HEK293 (cell line): Measurements from ENCODE around the gene CDH22.

Experiments
- CTCF ChIA-PET: fragments of 350-600 bp; formaldehyde crosslinking; extraction: SDS; loops from one replicate; lab custom pipeline; 2021; ENCODE audit warnings: antibody characterized with exemption; lab: Yijun Ruan, JAX
- POLR2A ChIA-PET: fragments of 300-600 bp; formaldehyde crosslinking; extraction: SDS; loops from one replicate; lab custom pipeline; 2020; ENCODE audit warnings: antibody characterized with exemption, inconsistent platforms; lab: Yijun Ruan, JAX
- H3K27ac ChIP-seq: fragments of 200-500 bp; sonication (Bioruptor generic); 2 replicates; pipeline ENCODE4 v1.5.1; 2014; ENCODE audit warnings: low read depth, low read length, control low read depth, inconsistent platforms; ENCODE audit errors: extremely low read depth
- H3K36me3 ChIP-seq, 2 experiments: fragments of 200-500 bp in 1 of 2; sonication (Bioruptor generic) in 1 of 2; 1 replicate in 1 of 2; 2 replicates in 1 of 2; pipeline ENCODE4 v1.5.1; 2014 to 2017; ENCODE audit warnings: inconsistent platforms in 2 of 2, low read length in 2 of 2; ENCODE audit not compliant: control insufficient read depth in 2 of 2, insufficient read depth in 1 of 2
- H3K4me1 ChIP-seq: fragments of 200-500 bp; sonication (Bioruptor generic); 2 replicates; pipeline ENCODE4 v1.5.1; 2014; ENCODE audit warnings: mild to moderate bottlenecking, low read length, inconsistent platforms; ENCODE audit not compliant: control insufficient read depth, insufficient read depth
- H3K4me3 ChIP-seq: 2 replicates; pipeline ENCODE4 v1.5.1; 2011; ENCODE audit warnings: low read depth, mild to moderate bottlenecking, control low read depth, low read length, moderate library complexity
- H3K9me3 ChIP-seq: fragments of 200-500 bp; sonication (Bioruptor generic); 2 replicates; pipeline ENCODE4 v1.5.1; 2014; ENCODE audit warnings: low read depth, low read length, inconsistent platforms; ENCODE audit not compliant: control insufficient read depth, insufficient read depth
- KLF7 ChIP-seq: fragments of 450-650 bp; formaldehyde crosslinking; IDR thresholded peaks from 2 replicates; pipeline ENCODE4 v1.5.1; 2016; ENCODE audit warnings: missing biosample characterization, missing genetic modification characterization, borderline replicate concordance
- OSR2 ChIP-seq: fragments of 450-650 bp; formaldehyde crosslinking; IDR thresholded peaks from 2 replicates; pipeline ENCODE4 v1.5.1; 2016; ENCODE audit warnings: missing biosample characterization, missing genetic modification characterization
- PRDM1 ChIP-seq: fragments of 450-650 bp; formaldehyde crosslinking; IDR thresholded peaks from 2 replicates; pipeline ENCODE4; 2016; ENCODE audit warnings: missing biosample characterization, missing genetic modification characterization
- TCF7L2 ChIP-seq: IDR thresholded peaks from 2 replicates; pipeline ENCODE4 v1.6.1; 2011; ENCODE audit warnings: low read depth, mild to moderate bottlenecking, inconsistent platforms, low read length, moderate library complexity, borderline replicate concordance
- ZBTB20 ChIP-seq: fragments of 450-650 bp; formaldehyde crosslinking; IDR thresholded peaks from 2 replicates; pipeline ENCODE4 v1.5.1; 2016; ENCODE audit warnings: missing biosample characterization, missing genetic modification characterization
- ZFHX2 ChIP-seq: fragments of 450-650 bp; formaldehyde crosslinking; conservative IDR thresholded peaks from 2 replicates; pipeline ENCODE4 v1.5.1; 2016; ENCODE audit warnings: missing biosample characterization, missing genetic modification characterization
- ZNF202 ChIP-seq: fragments of 450-650 bp; formaldehyde crosslinking; IDR thresholded peaks from 2 replicates; pipeline ENCODE4 v1.5.1; 2016; ENCODE audit warnings: missing biosample characterization, missing genetic modification characterization, borderline replicate concordance
- ZNF24 ChIP-seq: fragments of 450-650 bp; formaldehyde crosslinking; IDR thresholded peaks from 2 replicates; pipeline ENCODE4 v1.5.1; 2016; ENCODE audit warnings: missing biosample characterization, missing genetic modification characterization
- ZNF266 ChIP-seq: fragments of 450-650 bp; formaldehyde crosslinking; IDR thresholded peaks from 2 replicates; pipeline ENCODE4 v1.5.1; 2016; ENCODE audit warnings: missing biosample characterization, missing genetic modification characterization, low read depth
- ZNF324 ChIP-seq: fragments of 450-650 bp; formaldehyde crosslinking; IDR thresholded peaks from 2 replicates; pipeline ENCODE4 v1.5.1; 2016; ENCODE audit warnings: missing biosample characterization, missing genetic modification characterization
- ZNF335 ChIP-seq: fragments of 450-650 bp; formaldehyde crosslinking; conservative IDR thresholded peaks from 2 replicates; pipeline ENCODE4 v1.5.1; 2016; ENCODE audit warnings: missing biosample characterization, missing genetic modification characterization
- ZNF366 ChIP-seq: fragments of 450-650 bp; formaldehyde crosslinking; conservative IDR thresholded peaks from 2 replicates; pipeline ENCODE4 v1.5.1; 2016; ENCODE audit warnings: missing biosample characterization, missing genetic modification characterization
- ZNF391 ChIP-seq: fragments of 450-650 bp; formaldehyde crosslinking; IDR thresholded peaks from 2 replicates; pipeline ENCODE4 v1.5.1; 2016; ENCODE audit warnings: low read depth, missing biosample characterization, missing genetic modification characterization, borderline replicate concordance
- ZNF394 ChIP-seq: fragments of 450-650 bp; formaldehyde crosslinking; IDR thresholded peaks from 2 replicates; pipeline ENCODE4 v1.5.1; 2016; ENCODE audit warnings: missing biosample characterization, missing genetic modification characterization, mild to moderate bottlenecking, moderate library complexity, borderline replicate concordance
- ZNF423 ChIP-seq: fragments of 450-650 bp; formaldehyde crosslinking; IDR thresholded peaks from 2 replicates; pipeline ENCODE4 v1.5.1; 2016; ENCODE audit warnings: missing biosample characterization, missing genetic modification characterization
- ZNF501 ChIP-seq: fragments of 450-650 bp; formaldehyde crosslinking; IDR thresholded peaks from 2 replicates; pipeline ENCODE4 v1.5.1; 2016; ENCODE audit warnings: missing biosample characterization, missing genetic modification characterization
- ZNF530 ChIP-seq: fragments of 450-650 bp; formaldehyde crosslinking; IDR thresholded peaks from 2 replicates; pipeline ENCODE4 v1.5.1; 2016; ENCODE audit warnings: low read depth, missing biosample characterization, missing genetic modification characterization
- ZNF623 ChIP-seq: fragments of 450-650 bp; formaldehyde crosslinking; IDR thresholded peaks from 2 replicates; pipeline ENCODE4 v1.5.1; 2016; ENCODE audit warnings: missing biosample characterization, missing genetic modification characterization
- ZNF624 ChIP-seq: fragments of 450-650 bp; formaldehyde crosslinking; IDR thresholded peaks from 2 replicates; pipeline ENCODE4 v1.5.1; 2017; ENCODE audit warnings: missing biosample characterization, missing genetic modification characterization
- ZNF629 ChIP-seq: fragments of 450-650 bp; formaldehyde crosslinking; IDR thresholded peaks from 2 replicates; pipeline ENCODE4 v1.5.1; 2017; ENCODE audit warnings: missing biosample characterization, missing genetic modification characterization
- ZNF654 ChIP-seq: fragments of 450-650 bp; formaldehyde crosslinking; IDR thresholded peaks from 2 replicates; pipeline ENCODE4 v1.5.1; 2016; ENCODE audit warnings: low read depth, missing biosample characterization, missing genetic modification characterization
- ZNF837 ChIP-seq: fragments of 450-650 bp; formaldehyde crosslinking; IDR thresholded peaks from 2 replicates; pipeline ENCODE4 v1.5.1; 2016; ENCODE audit warnings: missing biosample characterization, missing genetic modification characterization
- ZSCAN4 ChIP-seq: fragments of 450-650 bp; formaldehyde crosslinking; IDR thresholded peaks from 2 replicates; pipeline ENCODE4 v1.5.1; 2017; ENCODE audit warnings: missing biosample characterization, missing genetic modification characterization
- TF ChIP-seq, protein P1 (sequence below): fragments of 450-650 bp; IDR thresholded peaks from 2 replicates; pipeline ENCODE4 v1.5.1; 2018; ENCODE audit warnings: missing biosample characterization, mild to moderate bottlenecking, missing genetic modification characterization
- TF ChIP-seq, protein P2 (sequence below): fragments of 450-650 bp; formaldehyde crosslinking; IDR thresholded peaks from 2 replicates; pipeline ENCODE4 v1.5.1; 2016; ENCODE audit warnings: missing biosample characterization, missing genetic modification characterization
- TF ChIP-seq, protein P3 (sequence below): fragments of 450-650 bp; formaldehyde crosslinking; IDR thresholded peaks from 2 replicates; pipeline ENCODE4 v1.5.1; 2017; ENCODE audit warnings: missing biosample characterization, missing genetic modification characterization
- TF ChIP-seq, protein P4 (sequence below): fragments of 450-650 bp; formaldehyde crosslinking; IDR thresholded peaks from 2 replicates; pipeline ENCODE4 v1.5.1; 2016; ENCODE audit warnings: missing biosample characterization, missing genetic modification characterization

CDH22 gene

GRCh38 chr20:46219920-46220319, 88.4 kb downstream of the CDH22 start:
- TF ChIP-seq ZNF837: no peak
- TF ChIP-seq, protein P1, sequence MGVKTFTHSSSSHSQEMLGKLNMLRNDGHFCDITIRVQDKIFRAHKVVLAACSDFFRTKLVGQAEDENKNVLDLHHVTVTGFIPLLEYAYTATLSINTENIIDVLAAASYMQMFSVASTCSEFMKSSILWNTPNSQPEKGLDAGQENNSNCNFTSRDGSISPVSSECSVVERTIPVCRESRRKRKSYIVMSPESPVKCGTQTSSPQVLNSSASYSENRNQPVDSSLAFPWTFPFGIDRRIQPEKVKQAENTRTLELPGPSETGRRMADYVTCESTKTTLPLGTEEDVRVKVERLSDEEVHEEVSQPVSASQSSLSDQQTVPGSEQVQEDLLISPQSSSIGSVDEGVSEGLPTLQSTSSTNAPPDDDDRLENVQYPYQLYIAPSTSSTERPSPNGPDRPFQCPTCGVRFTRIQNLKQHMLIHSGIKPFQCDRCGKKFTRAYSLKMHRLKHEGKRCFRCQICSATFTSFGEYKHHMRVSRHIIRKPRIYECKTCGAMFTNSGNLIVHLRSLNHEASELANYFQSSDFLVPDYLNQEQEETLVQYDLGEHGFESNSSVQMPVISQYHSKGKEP (tag by site-specific recombination): no peak
- no peak for TF ChIP-seq ZNF24 (tag by site-specific recombination)
- no peak for TF ChIP-seq ZNF394 (tag by site-specific recombination)
- no peak for TF ChIP-seq ZNF335 (tag by site-specific recombination)
- TF ChIP-seq, protein P2, sequence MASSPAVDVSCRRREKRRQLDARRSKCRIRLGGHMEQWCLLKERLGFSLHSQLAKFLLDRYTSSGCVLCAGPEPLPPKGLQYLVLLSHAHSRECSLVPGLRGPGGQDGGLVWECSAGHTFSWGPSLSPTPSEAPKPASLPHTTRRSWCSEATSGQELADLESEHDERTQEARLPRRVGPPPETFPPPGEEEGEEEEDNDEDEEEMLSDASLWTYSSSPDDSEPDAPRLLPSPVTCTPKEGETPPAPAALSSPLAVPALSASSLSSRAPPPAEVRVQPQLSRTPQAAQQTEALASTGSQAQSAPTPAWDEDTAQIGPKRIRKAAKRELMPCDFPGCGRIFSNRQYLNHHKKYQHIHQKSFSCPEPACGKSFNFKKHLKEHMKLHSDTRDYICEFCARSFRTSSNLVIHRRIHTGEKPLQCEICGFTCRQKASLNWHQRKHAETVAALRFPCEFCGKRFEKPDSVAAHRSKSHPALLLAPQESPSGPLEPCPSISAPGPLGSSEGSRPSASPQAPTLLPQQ (tag by site-specific recombination): no peak
- TF ChIP-seq ZNF266: no peak
- peak; percentile 65 for TF ChIP-seq ZNF366
- no peak for TF ChIP-seq KLF7 (tag by site-specific recombination)
- no peak for TF ChIP-seq TCF7L2
- TF ChIP-seq, protein P3, sequence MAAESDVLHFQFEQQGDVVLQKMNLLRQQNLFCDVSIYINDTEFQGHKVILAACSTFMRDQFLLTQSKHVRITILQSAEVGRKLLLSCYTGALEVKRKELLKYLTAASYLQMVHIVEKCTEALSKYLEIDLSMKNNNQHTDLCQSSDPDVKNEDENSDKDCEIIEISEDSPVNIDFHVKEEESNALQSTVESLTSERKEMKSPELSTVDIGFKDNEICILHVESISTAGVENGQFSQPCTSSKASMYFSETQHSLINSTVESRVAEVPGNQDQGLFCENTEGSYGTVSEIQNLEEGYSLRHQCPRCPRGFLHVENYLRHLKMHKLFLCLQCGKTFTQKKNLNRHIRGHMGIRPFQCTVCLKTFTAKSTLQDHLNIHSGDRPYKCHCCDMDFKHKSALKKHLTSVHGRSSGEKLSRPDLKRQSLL (tag by site-specific recombination): no peak
- TF ChIP-seq ZNF654 (tag by site-specific recombination): no peak
- TF ChIP-seq ZNF624 (tag by site-specific recombination): no peak
- peak; percentile 89 for TF ChIP-seq PRDM1
- TF ChIP-seq ZNF629 (tag by site-specific recombination): no peak
- TF ChIP-seq ZNF423: no peak
- ChIA-PET POLR2A (interaction anchor here (0.6 kb wide), 1 partner anchor 22 kb away, joined by 4 read pairs; no protein-coding TSS in a partner anchor), CTCF (no interaction called here)
- no peaks in the 10 kb centered on the region for H3K4me1 ChIP-seq
- no peaks in the 10 kb centered on the region for H3K9me3 ChIP-seq
- no peak overlapping the region for H3K27ac ChIP-seq
- H3K4me3 ChIP-seq: no peak overlapping the region
- no peaks in the 10 kb centered on the region for H3K36me3 ChIP-seq

DNA sequence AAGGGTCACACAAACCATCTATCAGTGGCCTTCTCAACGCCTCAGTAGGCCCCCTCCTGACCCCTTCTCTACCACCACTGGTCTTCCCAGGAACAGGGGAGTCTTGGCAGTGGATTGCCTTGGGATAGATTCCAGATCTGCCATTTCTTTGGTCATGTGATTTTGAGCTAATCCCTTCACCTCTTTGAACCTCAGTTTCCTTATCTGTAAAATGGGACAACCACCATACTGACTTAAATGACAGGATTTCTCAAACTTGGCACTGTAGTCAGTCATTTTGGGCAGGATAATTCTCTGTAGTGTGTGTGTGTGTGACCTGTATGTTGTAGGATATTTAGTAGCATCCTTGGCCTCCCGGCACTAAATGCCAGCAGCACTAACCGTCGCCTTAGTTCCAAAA, 89.1 kb downstream of the CDH22 start:
- CTCF ChIA-PET: no interaction called here
- no peaks in the 10 kb centered on the region; the same call in 1 of the 2 replicates for H3K4me1 ChIP-seq
- H3K4me3 ChIP-seq: no peak overlapping the region
- POLR2A ChIA-PET: no interaction called here
- no peak overlapping the region for H3K27ac ChIP-seq
- H3K36me3 ChIP-seq: no peaks in the 10 kb centered on the region
- no peak for TF ChIP-seq ZBTB20 (tag by site-specific recombination)
- TF ChIP-seq OSR2 (tag by site-specific recombination): no peak
- no peaks in the 10 kb centered on the region for H3K9me3 ChIP-seq

DNA sequence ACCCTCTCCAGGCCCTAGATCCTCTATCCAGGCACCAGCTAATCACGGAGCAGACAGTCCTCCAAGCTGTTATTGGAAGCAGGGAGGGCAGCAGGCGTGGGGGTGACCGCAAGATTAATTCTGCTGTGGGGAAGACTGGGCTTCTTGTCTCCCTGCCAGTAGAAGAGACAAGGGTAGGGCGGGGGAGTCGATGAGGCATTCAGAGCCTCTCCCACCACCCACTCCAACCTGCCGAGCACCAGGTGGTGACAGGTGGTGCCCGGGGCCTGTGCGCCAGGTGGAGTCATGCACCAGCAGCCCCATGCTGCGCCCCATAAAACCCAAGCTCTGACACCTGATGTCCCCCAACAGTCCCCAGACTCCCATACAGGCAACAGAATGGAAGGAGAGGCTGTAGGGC, 89.6 kb downstream of the CDH22 start:
- Histone ChIP-seq H3K9me3 (no peaks in the 10 kb centered on the region), H3K27ac (no peak overlapping the region), H3K36me3 (no peaks in the 10 kb centered on the region)
- POLR2A ChIA-PET: no interaction called here
- CTCF ChIA-PET: no interaction called here
- no peak for TF ChIP-seq ZSCAN4
- TF ChIP-seq ZNF335 (tag by site-specific recombination): no peak
- no peak for TF ChIP-seq ZNF202 (tag by site-specific recombination)
- no peak for TF ChIP-seq ZNF530 (tag by site-specific recombination)
- no peak for TF ChIP-seq ZNF501
- no peak for TF ChIP-seq ZFHX2
- no peak for TF ChIP-seq ZNF623 (tag by site-specific recombination)
- no peak for TF ChIP-seq ZNF324
- no peak for TF ChIP-seq ZNF391 (tag by site-specific recombination)
- TF ChIP-seq, protein P4, sequence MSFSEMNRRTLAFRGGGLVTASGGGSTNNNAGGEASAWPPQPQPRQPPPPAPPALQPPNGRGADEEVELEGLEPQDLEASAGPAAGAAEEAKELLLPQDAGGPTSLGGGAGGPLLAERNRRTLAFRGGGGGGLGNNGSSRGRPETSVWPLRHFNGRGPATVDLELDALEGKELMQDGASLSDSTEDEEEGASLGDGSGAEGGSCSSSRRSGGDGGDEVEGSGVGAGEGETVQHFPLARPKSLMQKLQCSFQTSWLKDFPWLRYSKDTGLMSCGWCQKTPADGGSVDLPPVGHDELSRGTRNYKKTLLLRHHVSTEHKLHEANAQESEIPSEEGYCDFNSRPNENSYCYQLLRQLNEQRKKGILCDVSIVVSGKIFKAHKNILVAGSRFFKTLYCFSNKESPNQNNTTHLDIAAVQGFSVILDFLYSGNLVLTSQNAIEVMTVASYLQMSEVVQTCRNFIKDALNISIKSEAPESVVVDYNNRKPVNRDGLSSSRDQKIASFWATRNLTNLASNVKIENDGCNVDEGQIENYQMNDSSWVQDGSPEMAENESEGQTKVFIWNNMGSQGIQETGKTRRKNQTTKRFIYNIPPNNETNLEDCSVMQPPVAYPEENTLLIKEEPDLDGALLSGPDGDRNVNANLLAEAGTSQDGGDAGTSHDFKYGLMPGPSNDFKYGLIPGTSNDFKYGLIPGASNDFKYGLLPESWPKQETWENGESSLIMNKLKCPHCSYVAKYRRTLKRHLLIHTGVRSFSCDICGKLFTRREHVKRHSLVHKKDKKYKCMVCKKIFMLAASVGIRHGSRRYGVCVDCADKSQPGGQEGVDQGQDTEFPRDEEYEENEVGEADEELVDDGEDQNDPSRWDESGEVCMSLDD (tag by site-specific recombination): no peak
- TF ChIP-seq, all 188 proteins: peak for 0
- H3K4me3 ChIP-seq: no peak overlapping the region
- no peaks in the 10 kb centered on the region; the same call in 1 of the 2 replicates for H3K4me1 ChIP-seq
